Kasumi-1 (cell line): ENCODE data around the gene MAST2.
"Not testable (repeated sequence)": the region's sequence is repeated elsewhere in the genome, so short reads cannot be mapped to it uniquely, and the experiment has no call there.

Experiments
- DNase-seq, 2 experiments: peaks; one replicate each; lab custom pipeline; 2025; lab: John Stamatoyannopoulos, UW

MAST2 gene

DNA sequence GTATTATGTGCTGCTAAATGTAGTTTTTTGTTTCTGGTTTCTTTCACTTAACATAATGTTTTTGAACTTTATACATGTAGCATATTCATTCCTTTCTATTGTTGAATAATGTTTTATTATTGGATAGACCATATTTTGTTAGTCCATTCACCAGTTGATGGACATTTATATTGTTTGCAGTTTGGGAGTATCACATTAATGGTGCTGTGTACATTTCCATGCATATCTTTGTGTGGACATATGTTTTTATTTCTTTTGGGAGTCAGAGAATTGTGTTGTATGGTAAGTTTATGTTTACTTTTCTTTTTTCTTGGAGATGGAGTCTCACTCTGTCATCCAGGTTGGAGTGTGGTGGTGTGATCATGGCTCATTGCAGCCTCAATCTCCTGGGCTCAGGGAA is 134.6 kb downstream of the MAST2 start:
- no peak for DNase-seq

DNA sequence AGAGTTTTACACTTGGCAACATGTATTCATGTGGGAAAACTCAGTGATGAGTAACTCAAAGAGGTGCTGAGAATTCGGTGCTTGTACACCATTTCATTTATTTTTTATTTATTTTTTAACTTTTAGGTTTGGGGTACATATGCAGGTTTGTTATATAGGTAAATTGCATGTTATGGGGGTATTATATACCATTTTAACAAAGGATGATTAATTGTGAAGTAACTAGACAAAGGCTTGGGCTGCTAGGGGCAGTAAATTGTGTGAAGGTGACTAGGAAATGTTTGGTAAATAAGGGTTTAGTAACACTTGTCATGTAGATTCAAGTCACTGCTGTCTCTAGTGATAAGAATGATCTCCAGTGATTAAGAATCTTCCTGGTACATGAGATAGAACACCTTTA is 139.0 kb downstream of the MAST2 start:
- DNase-seq, result no peak

- DNase-seq, result no peak
Measured at GRCh38 chr1:45943185-45943584, 139.8 kb downstream of the MAST2 start.

GRCh38 chr1:45945426-45945825 is 142.0 kb downstream of the MAST2 start:
- no peak for DNase-seq

DNA sequence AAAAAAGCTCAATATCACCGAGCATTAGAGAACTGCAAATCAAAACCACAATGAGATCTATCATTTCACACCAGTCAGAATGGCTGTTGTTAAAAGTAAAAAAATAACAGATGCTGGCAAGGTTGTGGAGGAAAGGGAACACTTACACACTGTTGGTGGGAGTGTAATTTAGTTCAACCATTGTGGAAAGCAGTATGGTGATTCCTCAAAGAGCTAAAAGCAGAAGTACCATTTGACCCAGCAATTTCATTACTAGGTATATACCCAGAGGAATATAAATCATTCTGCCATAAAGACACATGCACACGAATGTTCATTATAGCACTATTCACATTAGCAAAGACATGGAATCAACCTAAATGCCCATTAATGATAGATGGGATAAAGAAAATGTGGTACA is 146.1 kb downstream of the MAST2 start:
- DNase-seq, result not testable (repeated sequence)

- no peak for DNase-seq
Measured at GRCh38 chr1:45952072-45952471, 148.7 kb downstream of the MAST2 start.

DNA sequence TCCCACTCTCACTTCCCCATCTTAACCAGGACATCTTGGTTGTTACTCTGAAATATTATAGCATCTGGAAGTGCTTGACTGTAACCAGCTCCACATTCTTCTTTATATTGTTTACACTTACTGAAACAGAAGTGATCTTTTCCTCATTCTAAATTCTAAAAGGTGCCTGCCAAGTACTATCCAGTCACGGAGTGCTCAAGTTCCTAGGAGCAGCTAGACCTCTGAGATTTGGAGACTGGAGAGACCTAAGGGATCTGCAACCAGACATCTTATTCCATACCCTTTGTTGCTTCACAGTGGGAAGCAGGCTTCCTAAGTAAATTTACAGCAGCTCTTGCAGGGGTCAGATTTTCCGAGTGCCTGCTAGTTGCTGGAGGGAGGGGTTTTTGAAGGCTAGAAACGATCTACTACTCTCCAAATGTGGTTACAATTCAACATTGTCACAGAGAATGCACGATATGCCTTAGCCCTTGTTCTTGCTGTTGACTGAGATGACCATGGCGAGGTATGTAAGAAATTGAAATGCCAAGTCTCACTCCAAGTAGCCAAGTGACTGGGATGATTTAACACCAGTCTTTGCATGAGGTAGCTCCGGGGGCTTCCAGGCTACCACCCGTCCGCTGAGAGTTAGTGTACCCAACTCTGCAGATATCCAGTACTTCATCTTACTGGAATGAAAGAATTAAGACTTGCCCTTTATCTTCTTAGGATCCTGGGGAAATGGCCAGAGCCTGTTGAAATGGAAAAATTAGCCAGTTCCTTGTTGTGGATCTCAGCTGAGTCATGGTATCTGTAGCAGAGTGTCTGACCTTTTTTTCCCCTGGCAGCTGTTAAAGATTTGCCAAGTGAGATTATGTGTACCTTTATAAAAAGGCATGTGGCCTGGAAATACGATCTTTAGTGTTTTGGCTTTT is 150.8 kb downstream of the MAST2 start:
- no peak for DNase-seq

GRCh38 chr1:45957684-45958083 is 154.3 kb downstream of the MAST2 start:
- DNase-seq, result no peak

GRCh38 chr1:45958317-45958716 is 154.9 kb downstream of the MAST2 start:
- no peak for DNase-seq

DNA sequence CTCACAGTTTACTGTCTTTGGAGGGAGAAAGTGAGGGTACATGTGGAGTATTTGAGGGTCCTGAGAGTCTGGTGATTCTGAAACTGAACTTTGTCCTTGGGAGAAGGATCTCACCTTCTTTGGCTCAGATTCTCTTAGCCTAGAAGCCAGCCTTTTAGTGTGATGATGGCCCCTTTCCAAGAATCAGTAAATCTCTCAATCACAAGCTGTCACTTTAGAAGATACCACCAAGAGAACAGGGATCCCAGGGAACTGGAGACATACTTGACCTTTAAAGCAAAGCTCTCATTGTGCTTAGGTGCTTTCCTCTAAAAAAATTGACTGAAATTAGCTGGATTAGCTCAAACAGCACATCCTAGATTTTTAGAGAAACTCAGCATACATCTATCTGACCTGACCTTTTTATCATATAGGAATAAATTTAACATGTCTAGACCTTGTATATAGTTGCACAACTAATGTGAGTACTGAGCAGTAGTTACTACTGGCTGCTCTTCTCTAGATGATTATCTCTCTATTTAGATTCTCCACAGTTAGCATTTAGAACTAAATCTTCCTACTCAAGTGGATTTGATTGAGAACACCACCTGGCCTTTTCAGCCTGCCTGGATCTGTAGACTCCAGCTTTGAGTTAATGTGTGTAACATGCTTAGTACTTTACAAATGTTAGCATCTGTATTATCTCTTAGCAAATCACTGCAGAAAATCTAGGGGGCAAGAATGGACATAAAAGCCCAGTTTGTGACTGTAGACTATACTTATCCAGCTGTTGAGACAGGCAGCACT is 157.7 kb downstream of the MAST2 start:
- DNase-seq, result no peak

- not testable (repeated sequence) for DNase-seq
Measured at GRCh38 chr1:45961936-45962335, 158.5 kb downstream of the MAST2 start.

DNA sequence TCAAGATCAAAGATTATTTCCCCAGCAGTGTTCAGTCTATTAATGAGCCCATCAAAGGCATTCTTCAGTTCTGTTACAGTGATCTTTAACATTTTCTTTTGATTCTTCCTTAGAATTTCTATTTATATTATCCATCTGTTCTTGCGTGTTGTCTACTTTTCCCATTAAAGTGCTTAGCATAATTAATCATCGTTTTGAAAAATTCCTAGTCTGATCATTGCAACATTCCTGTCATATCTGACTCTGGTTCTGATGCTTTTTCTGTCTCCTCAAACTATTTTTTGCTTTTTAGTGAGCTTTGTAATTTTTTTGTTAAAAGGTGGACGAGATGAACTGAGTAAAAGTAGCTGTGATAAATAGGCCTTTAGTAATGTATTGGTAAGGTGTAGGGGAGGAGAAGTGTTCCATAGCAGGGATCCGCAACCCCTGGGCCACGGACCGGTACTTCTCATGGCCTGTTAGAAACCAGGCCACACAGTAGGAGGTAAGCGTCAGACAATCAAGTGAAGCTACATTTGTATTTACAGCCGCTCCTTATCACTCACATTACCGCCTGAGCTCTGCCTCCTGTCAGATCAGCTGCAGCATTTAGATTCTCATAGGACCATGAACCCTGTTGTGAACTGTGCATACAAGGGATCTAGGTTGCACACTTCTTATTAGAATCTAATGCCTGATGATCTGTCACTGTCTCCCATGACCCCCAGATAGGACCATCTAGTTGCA is 165.7 kb downstream of the MAST2 start:
- DNase-seq, result no peak

GRCh38 chr1:45969866-45970265 is 166.5 kb downstream of the MAST2 start:
- no peak for DNase-seq

DNA sequence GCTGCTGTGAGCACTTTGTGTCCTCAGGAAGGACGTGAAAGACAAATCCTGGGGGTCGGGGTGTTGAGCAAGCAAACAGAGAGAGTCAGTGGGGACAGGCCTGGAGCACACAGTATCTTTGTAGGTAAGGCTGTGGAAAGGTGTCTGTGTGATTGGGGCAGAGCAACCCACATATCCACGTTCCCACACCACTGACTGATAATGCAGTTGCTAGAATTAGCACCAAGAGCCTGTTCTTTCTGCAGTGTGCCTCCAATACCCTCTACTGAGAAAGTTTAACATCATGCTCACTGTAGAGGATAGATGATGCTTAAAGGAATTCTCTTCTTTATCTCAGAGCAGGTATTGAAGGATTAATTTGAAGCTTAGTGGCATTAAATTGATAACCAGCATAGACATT is 167.9 kb downstream of the MAST2 start:
- no peak for DNase-seq

GRCh38 chr1:45971922-45972531 is 168.6 kb downstream of the MAST2 start:
- peak in 1 of 2 experiments; percentile 4 for DNase-seq

GRCh38 chr1:45972621-45973020 is 169.2 kb downstream of the MAST2 start:
- no peak for DNase-seq

DNA sequence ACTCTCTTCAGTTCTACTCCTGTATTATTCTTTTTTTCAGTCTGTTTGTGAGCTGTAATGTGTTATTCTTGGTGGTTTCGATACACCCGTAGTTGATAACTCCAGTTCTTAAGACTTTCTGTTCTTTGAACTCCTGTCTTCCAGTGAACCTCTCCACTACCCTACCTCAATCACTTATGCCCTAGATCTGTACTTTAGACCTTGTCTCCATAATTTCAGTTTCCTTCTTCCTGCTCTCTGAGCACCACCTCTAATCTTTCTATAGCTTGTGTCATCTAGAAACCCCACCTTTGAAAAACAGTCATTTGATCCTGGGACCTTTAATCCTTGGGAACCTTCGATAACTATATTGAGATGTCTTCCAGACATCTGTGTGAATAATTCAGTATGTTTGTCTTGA is 169.7 kb downstream of the MAST2 start:
- DNase-seq, result no peak

GRCh38 chr1:45974541-45975269 is 171.3 kb downstream of the MAST2 start:
- DNase-seq, result no peak

DNA sequence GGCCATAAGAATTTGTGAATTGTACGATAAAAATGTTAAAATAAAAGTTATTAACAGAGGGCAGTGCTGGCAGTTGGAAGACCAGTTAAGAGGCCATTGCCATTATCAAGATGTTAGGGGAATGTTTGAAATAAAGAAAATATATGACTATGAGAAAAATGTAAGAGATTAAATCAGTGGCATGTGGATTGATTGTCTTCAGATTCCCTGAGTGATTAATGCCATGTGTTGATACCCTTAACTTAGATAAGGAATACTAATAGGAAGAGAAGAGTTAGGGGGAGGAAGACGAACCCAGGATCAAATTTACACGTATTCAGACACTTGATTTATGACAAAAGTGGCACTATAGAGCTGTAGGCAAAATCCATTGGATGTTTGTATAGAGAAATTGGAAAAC is 173.2 kb downstream of the MAST2 start:
- DNase-seq, result no peak

DNA sequence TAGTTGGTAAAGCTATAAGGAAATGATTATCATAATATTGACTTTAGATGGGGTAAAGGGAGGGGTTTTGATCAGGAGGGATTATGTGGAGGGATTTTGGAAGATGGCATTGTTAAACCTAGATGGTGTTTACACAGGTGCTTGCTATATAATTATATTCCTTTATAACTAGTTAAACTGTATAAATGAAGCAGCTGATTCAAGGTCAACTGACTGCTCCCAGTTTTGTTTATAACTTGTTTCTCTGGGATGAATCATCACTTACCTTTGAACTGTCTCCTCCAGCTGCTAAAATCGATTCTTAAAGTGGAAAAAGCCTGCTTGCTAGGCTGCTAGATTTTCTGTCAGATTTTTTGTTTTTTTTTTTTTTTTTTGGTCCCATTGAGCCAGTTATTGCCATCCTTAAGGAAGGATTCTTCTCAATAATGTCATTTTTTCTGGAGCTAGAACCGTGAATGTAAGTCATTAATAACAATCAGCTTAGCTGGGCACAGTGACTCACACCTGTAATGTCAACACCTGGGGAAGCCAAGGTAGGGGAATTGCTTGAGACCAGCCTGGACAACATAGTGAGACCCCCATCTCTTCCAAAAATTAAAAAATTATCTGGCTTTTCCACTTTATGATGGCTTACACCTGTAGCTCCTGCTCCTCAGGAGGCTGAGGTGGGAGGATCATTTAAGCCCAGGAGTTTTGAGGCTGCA is 175.8 kb downstream of the MAST2 start:
- no peak for DNase-seq

DNA sequence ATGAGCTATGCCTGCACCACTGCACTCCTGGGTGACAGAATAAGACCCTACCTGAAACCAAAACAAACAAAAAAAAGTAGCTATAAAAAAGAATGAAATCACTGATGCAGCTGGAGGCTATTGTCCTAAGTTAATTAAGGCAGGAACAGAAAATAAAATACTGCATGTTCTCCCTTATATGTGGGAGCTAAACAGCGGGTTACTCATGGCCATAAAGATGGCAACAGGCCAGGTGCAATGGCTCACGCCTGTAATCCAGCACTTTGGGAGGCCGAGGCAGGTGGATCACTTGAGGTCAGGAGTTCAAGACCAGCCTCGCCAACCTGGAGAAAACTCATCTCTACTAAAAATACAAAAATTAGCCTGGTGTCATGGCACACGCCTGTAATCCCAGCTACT is 176.4 kb downstream of the MAST2 start:
- DNase-seq, result no peak
